ENCODE results near the gene FHIT.

Gene FHIT

DNA sequence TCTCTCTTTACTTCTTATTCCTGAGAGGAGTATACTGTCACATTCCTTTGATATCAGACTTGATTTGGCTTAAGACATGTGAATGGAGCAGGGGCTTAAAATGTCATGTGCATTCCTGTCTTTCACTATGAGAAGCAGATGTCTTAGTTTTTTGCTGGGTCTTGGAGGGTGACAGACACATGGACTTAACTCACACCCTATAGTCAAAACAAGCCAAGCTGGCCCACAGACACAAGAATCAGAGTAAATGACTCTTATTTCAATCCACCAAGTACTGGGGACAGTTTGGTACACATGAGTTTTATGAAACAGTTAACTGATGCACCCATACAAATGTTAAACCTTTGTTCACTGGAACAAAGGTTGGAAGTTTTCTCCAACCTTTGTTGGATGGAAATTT, 1177.3 kb downstream of the FHIT start:
- H3K4me3 ChIP-seq (ENCODE audit: low read depth, low read length) = no peak overlapping the region
- TF ChIP-seq, protein P1, sequence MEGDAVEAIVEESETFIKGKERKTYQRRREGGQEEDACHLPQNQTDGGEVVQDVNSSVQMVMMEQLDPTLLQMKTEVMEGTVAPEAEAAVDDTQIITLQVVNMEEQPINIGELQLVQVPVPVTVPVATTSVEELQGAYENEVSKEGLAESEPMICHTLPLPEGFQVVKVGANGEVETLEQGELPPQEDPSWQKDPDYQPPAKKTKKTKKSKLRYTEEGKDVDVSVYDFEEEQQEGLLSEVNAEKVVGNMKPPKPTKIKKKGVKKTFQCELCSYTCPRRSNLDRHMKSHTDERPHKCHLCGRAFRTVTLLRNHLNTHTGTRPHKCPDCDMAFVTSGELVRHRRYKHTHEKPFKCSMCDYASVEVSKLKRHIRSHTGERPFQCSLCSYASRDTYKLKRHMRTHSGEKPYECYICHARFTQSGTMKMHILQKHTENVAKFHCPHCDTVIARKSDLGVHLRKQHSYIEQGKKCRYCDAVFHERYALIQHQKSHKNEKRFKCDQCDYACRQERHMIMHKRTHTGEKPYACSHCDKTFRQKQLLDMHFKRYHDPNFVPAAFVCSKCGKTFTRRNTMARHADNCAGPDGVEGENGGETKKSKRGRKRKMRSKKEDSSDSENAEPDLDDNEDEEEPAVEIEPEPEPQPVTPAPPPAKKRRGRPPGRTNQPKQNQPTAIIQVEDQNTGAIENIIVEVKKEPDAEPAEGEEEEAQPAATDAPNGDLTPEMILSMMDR (IDR thresholded peaks at IDR 0.05; ENCODE audit: low read depth, low read length, missing control alignments) = no peak
- DNase-seq (ENCODE audit: low read depth) = no peak

DNA sequence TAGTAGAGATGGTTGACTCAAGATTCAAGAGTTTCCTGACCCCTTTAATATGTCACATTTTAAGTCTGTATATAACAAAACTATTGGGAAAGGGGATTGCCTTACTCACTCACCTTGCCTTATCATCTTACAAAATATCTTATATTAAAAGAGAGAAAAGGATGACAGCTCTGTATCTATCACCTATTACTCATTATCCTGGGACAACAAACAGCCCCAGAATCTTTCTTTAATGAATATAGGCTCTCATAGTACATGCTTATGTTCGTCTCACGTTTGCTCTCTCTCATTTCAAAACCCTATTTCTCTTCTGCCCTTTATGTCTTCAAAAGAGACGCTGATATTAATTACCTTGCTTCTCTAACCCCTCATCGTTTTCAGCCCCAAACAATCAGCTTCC, 1178.0 kb downstream of the FHIT start:
- TF ChIP-seq, protein P1 (IDR thresholded peaks at IDR 0.05; ENCODE audit: low read depth, low read length, missing control alignments) = no peak
- no peak overlapping the region for H3K4me3 ChIP-seq (ENCODE audit: low read depth, low read length)
- DNase-seq (ENCODE audit: low read depth) = no peak

DNA sequence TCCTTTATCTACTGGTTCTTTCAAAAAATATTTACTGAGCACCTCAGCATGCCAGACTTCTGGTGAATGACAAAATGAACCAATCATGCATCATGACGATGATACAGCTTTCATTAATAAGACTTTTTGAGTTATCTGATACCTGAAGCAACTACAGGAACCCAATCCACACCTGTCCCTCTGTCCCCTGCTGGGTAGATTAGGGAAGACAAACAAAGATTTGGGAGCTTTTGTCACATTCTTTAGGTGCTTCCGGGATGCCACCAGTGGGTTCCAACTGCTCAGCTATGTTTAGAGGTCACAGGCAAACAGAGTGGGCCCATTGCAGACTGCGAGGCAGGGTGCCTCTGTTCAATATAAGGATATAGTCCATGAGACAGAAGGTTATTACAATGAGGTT, 1180.9 kb downstream of the FHIT start:
- H3K4me3 ChIP-seq (ENCODE audit: low read depth, low read length) = no peak overlapping the region
- DNase-seq (ENCODE audit: low read depth) = no peak
- TF ChIP-seq, protein P1 (IDR thresholded peaks at IDR 0.05; ENCODE audit: low read depth, low read length, missing control alignments) = no peak

DNA sequence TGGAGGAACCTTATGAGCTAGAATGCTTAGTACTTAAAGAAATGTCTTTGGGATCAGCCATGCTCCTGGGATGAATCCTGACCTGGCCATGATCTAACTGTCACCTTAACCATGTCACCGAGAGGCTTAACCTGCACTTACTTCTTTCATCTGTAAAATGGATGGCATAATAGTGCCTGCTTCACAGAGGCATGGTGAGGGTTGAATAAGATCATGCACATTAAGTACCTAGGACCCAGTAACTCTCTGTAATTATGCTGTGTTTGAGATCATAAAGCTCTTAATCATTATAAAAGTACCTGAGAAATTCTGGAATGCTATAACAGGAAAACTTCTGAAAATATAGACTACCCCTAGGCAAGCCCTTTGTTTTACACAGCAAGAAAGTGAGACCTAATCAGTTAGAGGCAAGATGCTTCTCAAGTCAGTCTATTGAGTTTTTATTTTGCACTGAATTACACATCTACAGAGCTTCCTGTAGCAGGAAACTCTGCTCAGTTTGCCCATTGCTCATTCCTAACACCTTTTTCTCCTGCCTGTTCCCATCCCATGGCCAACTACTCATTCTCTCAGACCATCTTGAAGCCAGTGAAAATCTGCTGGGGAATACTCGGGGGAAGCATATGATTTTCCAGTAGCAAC, 1185.9 kb downstream of the FHIT start:
- DNase-seq (ENCODE audit: low read depth) = no peak
- TF ChIP-seq, protein P1 (IDR thresholded peaks at IDR 0.05; ENCODE audit: low read depth, low read length, missing control alignments) = no peak
- H3K4me3 ChIP-seq (ENCODE audit: low read depth, low read length) = no peak overlapping the region

DNA sequence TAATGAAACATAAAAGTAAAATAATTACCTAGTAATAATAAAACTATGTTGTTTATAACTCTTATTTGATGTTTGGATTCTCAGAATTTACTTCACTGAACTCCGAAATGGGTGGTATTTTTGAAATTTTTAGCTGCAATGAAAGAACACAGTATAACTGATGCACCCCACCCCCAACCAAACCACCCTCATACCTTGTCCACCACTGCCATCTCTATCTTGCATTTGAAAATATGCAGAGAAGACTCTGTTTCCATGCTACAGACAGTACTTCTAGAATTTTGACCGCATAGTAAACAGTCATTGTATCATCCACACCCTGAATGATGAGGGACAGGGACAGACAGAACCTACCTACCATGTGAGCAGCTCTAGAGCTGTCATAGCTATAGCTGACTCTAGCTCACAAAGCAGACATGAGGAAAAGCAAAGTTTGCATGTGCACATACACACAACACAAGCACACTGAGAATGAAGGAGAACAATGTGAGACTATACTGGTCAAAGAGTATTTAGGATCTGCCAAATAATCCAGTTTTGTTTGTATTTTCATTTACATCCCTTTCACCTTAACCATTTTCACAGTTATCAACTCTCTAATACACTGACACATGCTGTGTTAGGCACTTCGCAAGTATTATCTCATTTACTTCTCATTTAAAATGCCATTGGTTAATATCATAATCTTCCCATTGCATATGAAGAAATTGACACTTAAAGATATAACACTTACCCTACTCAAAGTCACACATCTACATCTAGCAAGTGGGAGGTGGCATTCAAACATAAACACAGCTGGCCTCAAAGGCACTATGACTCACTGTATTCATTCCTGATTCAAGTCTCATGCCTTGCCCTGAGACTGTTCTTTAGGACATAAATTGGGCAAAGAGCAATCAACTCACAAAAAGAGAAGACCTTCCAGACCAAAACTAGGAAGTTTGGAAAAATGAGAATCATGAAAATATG, 1186.8 kb downstream of the FHIT start:
- H3K4me3 ChIP-seq (ENCODE audit: low read depth, low read length) = no peak overlapping the region
- no peak for DNase-seq (ENCODE audit: low read depth)
- TF ChIP-seq, protein P1 (IDR thresholded peaks at IDR 0.05; ENCODE audit: low read depth, low read length, missing control alignments) = no peak

DNA sequence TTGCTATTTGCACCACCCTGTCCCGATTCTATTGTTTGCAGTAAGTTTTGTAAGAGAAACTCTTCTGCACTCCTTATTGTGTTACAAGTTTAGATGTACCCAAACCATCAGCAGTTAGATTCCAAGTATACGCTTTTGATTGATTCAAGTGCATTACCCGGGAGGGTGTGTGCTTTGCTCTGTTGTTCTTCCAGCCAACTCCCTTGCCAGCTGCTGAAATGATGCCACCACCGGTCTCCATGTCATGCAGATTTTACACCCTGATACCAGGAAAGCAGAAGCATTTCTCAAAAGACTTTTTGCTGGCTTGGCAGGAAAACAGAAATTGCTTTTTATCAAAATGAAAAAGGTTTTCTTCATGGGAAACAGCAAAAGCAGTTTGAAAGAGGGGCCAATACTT, 1194.8 kb downstream of the FHIT start:
- no peak for DNase-seq (ENCODE audit: low read depth)
- no peak overlapping the region for H3K4me3 ChIP-seq (ENCODE audit: low read depth, low read length)
- TF ChIP-seq, protein P1 (IDR thresholded peaks at IDR 0.05; ENCODE audit: low read depth, low read length, missing control alignments) = no peak
